Measurements from ENCODE around the gene CS.
"Not testable (repeated sequence)": the region's sequence is repeated elsewhere in the genome, so short reads cannot be mapped to it uniquely, and the experiment has no call there.

The CS gene

GRCh38 chr12:56338308-56339157 is 38.4 kb upstream of the CS start, which contains the start of gene IL23A:
TSS of gene IL23A (plus strand) at chr12:56338884. CDS start at chr12:56339045, 161 bp downstream.
- Histone ChIP-seq H3K9ac (ENCODE audit: insufficient read length, low read depth) (peak within 1 kb of the TSS; percentile 57), H3K36me3 (ENCODE audit: insufficient read depth, insufficient read length, low read length) (peaks cover 18% of the 10 kb centered on the region), H3K4me3 (ENCODE audit: insufficient read length, low read depth) (no peak within 1 kb of the TSS), H3K4me1 (ENCODE audit: insufficient read depth, insufficient read length) (peaks cover 16% of the 10 kb centered on the region), H3K27me3 (ENCODE audit: insufficient read depth, insufficient read length) (no peaks in the 10 kb centered on the region), H3K9me3 (ENCODE audit: insufficient read depth, low read length) (no peaks in the 10 kb centered on the region)
- no peak for DNase-seq (ENCODE audit: low read depth, low spot score)
- TF ChIP-seq YY1 (IDR thresholded peaks at IDR 0.05; ENCODE audit: insufficient read depth, insufficient read length) (no peak), SUZ12 (IDR thresholded peaks at IDR 0.05; ENCODE audit: extremely low read depth, insufficient read depth, insufficient read length) (no peak), ZNF274 (IDR thresholded peaks at IDR 0.05; ENCODE audit: low read depth, low read length) (no peak)

- no peak for DNase-seq (ENCODE audit: low read depth, low spot score)
- peaks cover 10% of the 10 kb centered on the region for H3K36me3 ChIP-seq (ENCODE audit: insufficient read depth, insufficient read length, low read length)
- H3K4me3 ChIP-seq (ENCODE audit: insufficient read length, low read depth), result no peak overlapping the region
- no peaks in the 10 kb centered on the region for H3K27me3 ChIP-seq (ENCODE audit: insufficient read depth, insufficient read length)
- TF ChIP-seq SUZ12 (IDR thresholded peaks at IDR 0.05; ENCODE audit: extremely low read depth, insufficient read depth, insufficient read length) (no peak), YY1 (IDR thresholded peaks at IDR 0.05; ENCODE audit: insufficient read depth, insufficient read length) (no peak), ZNF274 (IDR thresholded peaks at IDR 0.05; ENCODE audit: low read depth, low read length) (no peak)
- peaks cover 16% of the 10 kb centered on the region for H3K4me1 ChIP-seq (ENCODE audit: insufficient read depth, insufficient read length)
- no peaks in the 10 kb centered on the region for H3K9me3 ChIP-seq (ENCODE audit: insufficient read depth, low read length)
- H3K9ac ChIP-seq (ENCODE audit: insufficient read length, low read depth), result no peak overlapping the region
These were observed 37.7 kb upstream of the CS start for GRCh38 chr12:56337753-56338251.

- H3K4me3 ChIP-seq (ENCODE audit: insufficient read length, low read depth), result no peak overlapping the region
- no peaks in the 10 kb centered on the region for H3K27me3 ChIP-seq (ENCODE audit: insufficient read depth, insufficient read length)
- TF ChIP-seq YY1 (IDR thresholded peaks at IDR 0.05; ENCODE audit: insufficient read depth, insufficient read length) (no peak), SUZ12 (IDR thresholded peaks at IDR 0.05; ENCODE audit: extremely low read depth, insufficient read depth, insufficient read length) (no peak), ZNF274 (IDR thresholded peaks at IDR 0.05; ENCODE audit: low read depth, low read length) (no peak)
- peaks cover 5% of the 10 kb centered on the region for H3K36me3 ChIP-seq (ENCODE audit: insufficient read depth, insufficient read length, low read length)
- H3K9me3 ChIP-seq (ENCODE audit: insufficient read depth, low read length), result no peaks in the 10 kb centered on the region
- no peak overlapping the region for H3K9ac ChIP-seq (ENCODE audit: insufficient read length, low read depth)
- no peak for DNase-seq (ENCODE audit: low read depth, low spot score)
- H3K4me1 ChIP-seq (ENCODE audit: insufficient read depth, insufficient read length), result peaks cover 16% of the 10 kb centered on the region
These were observed 36.4 kb upstream of the CS start for GRCh38 chr12:56336361-56337167.

- DNase-seq (ENCODE audit: low read depth, low spot score); H3K36me3 ChIP-seq (ENCODE audit: insufficient read depth, insufficient read length, low read length); H3K9me3 ChIP-seq (ENCODE audit: insufficient read depth, low read length); H3K4me3 ChIP-seq (ENCODE audit: insufficient read length, low read depth); H3K27me3 ChIP-seq (ENCODE audit: insufficient read depth, insufficient read length); H3K9ac ChIP-seq (ENCODE audit: insufficient read length, low read depth): not testable (repeated sequence)
- H3K4me1 ChIP-seq (ENCODE audit: insufficient read depth, insufficient read length), result peaks cover 16% of the 10 kb centered on the region
These were observed 35.4 kb upstream of the CS start for GRCh38 chr12:56335527-56335926.

GRCh38 chr12:56334490-56334793 is 34.3 kb upstream of the CS start:
- Histone ChIP-seq H3K4me1 (ENCODE audit: insufficient read depth, insufficient read length) (peaks cover 16% of the 10 kb centered on the region), H3K36me3 (ENCODE audit: insufficient read depth, insufficient read length, low read length) (no peaks in the 10 kb centered on the region), H3K27me3 (ENCODE audit: insufficient read depth, insufficient read length) (no peaks in the 10 kb centered on the region), H3K9me3 (ENCODE audit: insufficient read depth, low read length) (no peaks in the 10 kb centered on the region), H3K4me3 (ENCODE audit: insufficient read length, low read depth) (peak overlapping the region; percentile 73), H3K9ac (ENCODE audit: insufficient read length, low read depth) (peak overlapping the region; percentile 85)
- TF ChIP-seq YY1 (IDR thresholded peaks at IDR 0.05; ENCODE audit: insufficient read depth, insufficient read length), result no peak
- no peak for DNase-seq (ENCODE audit: low read depth, low spot score)

- Histone ChIP-seq H3K9me3 (ENCODE audit: insufficient read depth, low read length) (no peaks in the 10 kb centered on the region), H3K4me1 (ENCODE audit: insufficient read depth, insufficient read length) (peaks cover 10% of the 10 kb centered on the region), H3K4me3 (ENCODE audit: insufficient read length, low read depth) (peak within 1 kb of the TSS; percentile 73), H3K36me3 (ENCODE audit: insufficient read depth, insufficient read length, low read length) (no peaks in the 10 kb centered on the region), H3K27me3 (ENCODE audit: insufficient read depth, insufficient read length) (no peaks in the 10 kb centered on the region), H3K9ac (ENCODE audit: insufficient read length, low read depth) (peak within 1 kb of the TSS; percentile 85)
- TF ChIP-seq ZNF274 (IDR thresholded peaks at IDR 0.05; ENCODE audit: low read depth, low read length), result no peak
- TF ChIP-seq SUZ12 (IDR thresholded peaks at IDR 0.05; ENCODE audit: extremely low read depth, insufficient read depth, insufficient read length), result no peak
- TF ChIP-seq YY1 (IDR thresholded peaks at IDR 0.05; ENCODE audit: insufficient read depth, insufficient read length), result no peak
- DNase-seq (ENCODE audit: low read depth, low spot score), result peak; percentile 96
These were observed 33.8 kb upstream of the CS start, which contains the start of gene PAN2 for GRCh38 chr12:56333679-56334489. TSS of gene PAN2 (minus strand) at chr12:56334000. CDS start at chr12:56333094, 906 bp downstream.

Data from NT2/D1 (cell line).